Globus pallidus (tissue), 1 donor: ENCODE data around the gene EXD3.
"Not testable (repeated sequence)": the region's sequence is repeated elsewhere in the genome, so short reads cannot be mapped to it uniquely, and the experiment has no call there.

Experiments used
- DNase-seq: peaks from one replicate; pipeline ENCODE4 v3.0.0-alpha.2; 2015; ENCODE audit warnings: low spot score

The EXD3 gene

GRCh38 chr9:137339908-137340462 lies 83.0 kb downstream of the EXD3 start:
- DNase-seq = not testable (repeated sequence)

GRCh38 chr9:137339045-137339907 lies 83.7 kb downstream of the EXD3 start:
- no peak for DNase-seq

GRCh38 chr9:137336735-137337134 lies 86.2 kb downstream of the EXD3 start:
- no peak for DNase-seq

- no peak for DNase-seq
Measured at GRCh38 chr9:137333016-137333671, 89.8 kb downstream of the EXD3 start.

GRCh38 chr9:137331929-137332328 lies 91.0 kb downstream of the EXD3 start:
- DNase-seq = no peak

GRCh38 chr9:137330689-137331088 lies 92.3 kb downstream of the EXD3 start:
- no peak for DNase-seq

GRCh38 chr9:137329590-137329989 lies 93.4 kb downstream of the EXD3 start:
- not testable (repeated sequence) for DNase-seq

GRCh38 chr9:137327641-137328550 lies 95.1 kb downstream of the EXD3 start:
- not testable (repeated sequence) for DNase-seq

GRCh38 chr9:137326445-137327065 lies 96.4 kb downstream of the EXD3 start:
- no peak for DNase-seq

GRCh38 chr9:137325799-137326198 lies 97.2 kb downstream of the EXD3 start:
- DNase-seq = no peak

GRCh38 chr9:137325124-137325523 lies 97.8 kb downstream of the EXD3 start:
- DNase-seq = no peak

- no peak for DNase-seq
Measured at GRCh38 chr9:137323531-137324331, 99.2 kb downstream of the EXD3 start.

GRCh38 chr9:137321726-137322361 lies 101.1 kb downstream of the EXD3 start:
- no peak for DNase-seq

- no peak for DNase-seq
Measured at GRCh38 chr9:137320555-137321384, 102.2 kb downstream of the EXD3 start.

- no peak for DNase-seq
Measured at GRCh38 chr9:137319739-137320551, 103.0 kb downstream of the EXD3 start.

- DNase-seq = no peak
Measured at GRCh38 chr9:137319011-137319738, 103.8 kb downstream of the EXD3 start.

- DNase-seq = no peak
Measured at GRCh38 chr9:137318602-137319001, 104.4 kb downstream of the EXD3 start.
